ENCODE data around the gene TCF4.

- TF ChIP-seq CTCF (IDR thresholded peaks at IDR 0.05), result no peak
- no peak for TF ChIP-seq EZH2 (IDR thresholded peaks at IDR 0.05; ENCODE audit: borderline replicate concordance, insufficient read depth, low read depth, low read length, poor library complexity, severe bottlenecking)
Observed at GRCh38 chr18:55425698-55426097, 162.3 kb downstream of the TCF4 start.

Data from B cell (primary cell).